RWPE2 (cell line): ENCODE measurements around the gene CHCHD10.
A peak's percentile ranks its signal among the peaks of the same experiment; 100 is the strongest.

Source experiments
- ATAC-seq: fragments of 200-7000 bp; cut with Tn5 transposase; 3 replicates; pipeline ENCODE4 v1.9.1; 2021; ENCODE audit warnings: low read depth
- DNase-seq: peaks from one replicate; pipeline ENCODE4 v3.0.0-alpha.2; 2020; ENCODE audit warnings: low spot score
- H3K27ac ChIP-seq: fragments of 450-650 bp; 2 replicates; pipeline ENCODE4 v1.5.1; 2017; ENCODE audit warnings: mild to moderate bottlenecking; ENCODE audit not compliant: poor library complexity, severe bottlenecking
- H3K27me3 ChIP-seq: fragments of 250-450 bp; sonication (Bioruptor Pico); 2 replicates; pipeline ENCODE4 v1.5.1; 2021; ENCODE audit warnings: mild to moderate bottlenecking, moderate library complexity; ENCODE audit not compliant: insufficient read depth, poor library complexity, severe bottlenecking
- H3K36me3 ChIP-seq: fragments of 250-450 bp; sonication (Bioruptor Pico); 2 replicates; pipeline ENCODE4 v1.5.1; 2020; ENCODE audit warnings: low read depth, mild to moderate bottlenecking, moderate library complexity
- H3K4me1 ChIP-seq: fragments of 250-450 bp; sonication (Bioruptor Pico); 2 replicates; pipeline ENCODE4 v1.5.1; 2021; ENCODE audit warnings: mild to moderate bottlenecking, moderate library complexity; ENCODE audit not compliant: insufficient read depth, poor library complexity, severe bottlenecking
- H3K4me3 ChIP-seq: fragments of 250-450 bp; sonication (Bioruptor Pico); 2 replicates; pipeline ENCODE4 v1.5.1; 2021; ENCODE audit warnings: mild to moderate bottlenecking, moderate library complexity; ENCODE audit not compliant: severe bottlenecking
- H3K9me3 ChIP-seq: fragments of 250-450 bp; sonication (Bioruptor Pico); 2 replicates; pipeline ENCODE4 v1.5.1; 2021; ENCODE audit warnings: mild to moderate bottlenecking, moderate library complexity; ENCODE audit not compliant: severe bottlenecking
- TF ChIP-seq, protein P1 (sequence below): fragments of 450-650 bp; IDR thresholded peaks from one replicate; pipeline ENCODE4 v1.5.1; 2017; ENCODE audit warnings: mild to moderate bottlenecking, moderate library complexity; ENCODE audit not compliant: poor library complexity, severe bottlenecking

The CHCHD10 gene

GRCh38 chr22:23767673-23768548 is at the start of gene CHCHD10:
Gene CHCHD10 (minus strand): TSS chr22:23767972. CDS start chr22:23767874, 98 bp downstream.
- H3K4me1 ChIP-seq, result no peaks in the 10 kb centered on the region
- no peaks in the 10 kb centered on the region for H3K27me3 ChIP-seq
- no peaks in the 10 kb centered on the region for H3K9me3 ChIP-seq
- DNase-seq, result no peak
- no peaks in the 10 kb centered on the region for H3K36me3 ChIP-seq
- H3K27ac ChIP-seq, result peak within 1 kb of the TSS; percentile 53
- peak; percentile 65 for ATAC-seq
- TF ChIP-seq, protein P1, sequence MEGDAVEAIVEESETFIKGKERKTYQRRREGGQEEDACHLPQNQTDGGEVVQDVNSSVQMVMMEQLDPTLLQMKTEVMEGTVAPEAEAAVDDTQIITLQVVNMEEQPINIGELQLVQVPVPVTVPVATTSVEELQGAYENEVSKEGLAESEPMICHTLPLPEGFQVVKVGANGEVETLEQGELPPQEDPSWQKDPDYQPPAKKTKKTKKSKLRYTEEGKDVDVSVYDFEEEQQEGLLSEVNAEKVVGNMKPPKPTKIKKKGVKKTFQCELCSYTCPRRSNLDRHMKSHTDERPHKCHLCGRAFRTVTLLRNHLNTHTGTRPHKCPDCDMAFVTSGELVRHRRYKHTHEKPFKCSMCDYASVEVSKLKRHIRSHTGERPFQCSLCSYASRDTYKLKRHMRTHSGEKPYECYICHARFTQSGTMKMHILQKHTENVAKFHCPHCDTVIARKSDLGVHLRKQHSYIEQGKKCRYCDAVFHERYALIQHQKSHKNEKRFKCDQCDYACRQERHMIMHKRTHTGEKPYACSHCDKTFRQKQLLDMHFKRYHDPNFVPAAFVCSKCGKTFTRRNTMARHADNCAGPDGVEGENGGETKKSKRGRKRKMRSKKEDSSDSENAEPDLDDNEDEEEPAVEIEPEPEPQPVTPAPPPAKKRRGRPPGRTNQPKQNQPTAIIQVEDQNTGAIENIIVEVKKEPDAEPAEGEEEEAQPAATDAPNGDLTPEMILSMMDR, result peak; percentile 88
- peak within 1 kb of the TSS; percentile 63 for H3K4me3 ChIP-seq

DNA sequence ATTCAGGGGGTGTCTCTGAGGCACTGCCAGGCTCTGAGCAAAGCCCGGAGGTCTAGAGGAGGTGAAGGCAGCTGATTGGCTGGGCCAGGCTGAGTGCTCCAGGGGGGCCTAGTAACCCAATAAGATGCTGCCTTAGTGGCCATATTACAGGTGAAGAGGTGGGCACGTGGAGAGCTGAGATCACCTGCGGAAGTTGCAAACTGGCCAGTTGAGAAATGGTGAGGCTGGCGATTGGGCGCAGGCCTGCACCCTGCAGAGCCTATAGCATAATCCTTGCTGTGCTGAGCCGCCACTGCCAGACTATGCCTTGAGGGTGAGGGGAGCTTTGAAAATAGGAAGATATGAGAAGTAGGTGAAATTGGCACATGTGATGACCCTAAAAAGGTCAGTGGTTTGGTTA is 49.4 kb upstream of the CHCHD10 start:
- TF ChIP-seq, protein P1, result no peak
- H3K4me1 ChIP-seq, result no peaks in the 10 kb centered on the region
- H3K36me3 ChIP-seq, result peaks cover 61% of the 10 kb centered on the region
- H3K9me3 ChIP-seq, result no peaks in the 10 kb centered on the region
- H3K27me3 ChIP-seq, result no peaks in the 10 kb centered on the region
- H3K27ac ChIP-seq, result no peak overlapping the region
- no peak overlapping the region for H3K4me3 ChIP-seq
- no peak for ATAC-seq
- no peak for DNase-seq

DNA sequence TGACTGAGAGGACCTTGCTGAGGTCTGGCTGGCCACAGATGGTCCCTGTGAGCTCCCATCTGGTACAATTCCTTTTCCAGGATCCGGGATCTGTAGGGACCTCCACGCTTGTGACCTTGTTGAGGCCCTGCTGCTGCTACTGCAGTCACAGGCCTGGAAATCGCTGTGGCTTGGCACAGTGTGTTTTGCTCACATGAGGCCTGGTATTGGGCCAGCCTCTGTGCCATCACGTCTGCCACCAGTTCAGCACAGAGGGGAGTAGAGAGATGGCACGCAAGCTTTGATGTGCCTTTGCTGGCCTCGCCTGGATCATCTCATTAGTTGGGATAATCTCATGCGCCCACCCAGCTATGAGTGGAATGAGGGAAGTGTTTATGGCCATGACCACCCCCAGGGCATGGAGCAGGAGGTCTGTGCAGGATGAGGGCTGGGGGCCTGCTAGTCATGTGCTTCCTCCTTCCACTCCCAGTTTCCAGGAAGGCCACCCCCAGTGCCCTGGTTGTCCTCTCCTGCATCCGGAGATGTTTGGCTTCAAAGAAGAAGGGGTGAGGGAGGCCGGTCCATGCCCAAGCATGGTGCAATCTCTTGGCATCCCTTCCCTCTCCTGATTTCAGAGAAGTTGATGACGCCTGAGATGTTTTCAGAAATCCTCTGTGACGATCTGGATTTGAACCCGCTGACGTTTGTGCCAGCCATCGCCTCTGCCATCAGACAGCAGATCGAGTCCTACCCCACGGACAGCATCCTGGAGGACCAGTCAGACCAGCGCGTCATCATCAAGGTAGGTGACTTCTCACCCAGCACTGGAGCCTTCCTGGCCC is 48.6 kb upstream of the CHCHD10 start:
- ATAC-seq, result no peak
- no peak for DNase-seq
- Histone ChIP-seq H3K4me1 (no peaks in the 10 kb centered on the region), H3K36me3 (peaks cover 62% of the 10 kb centered on the region), H3K27me3 (no peaks in the 10 kb centered on the region), H3K4me3 (no peak overlapping the region), H3K9me3 (no peaks in the 10 kb centered on the region), H3K27ac (no peak overlapping the region)
- TF ChIP-seq, protein P1, result no peak

DNA sequence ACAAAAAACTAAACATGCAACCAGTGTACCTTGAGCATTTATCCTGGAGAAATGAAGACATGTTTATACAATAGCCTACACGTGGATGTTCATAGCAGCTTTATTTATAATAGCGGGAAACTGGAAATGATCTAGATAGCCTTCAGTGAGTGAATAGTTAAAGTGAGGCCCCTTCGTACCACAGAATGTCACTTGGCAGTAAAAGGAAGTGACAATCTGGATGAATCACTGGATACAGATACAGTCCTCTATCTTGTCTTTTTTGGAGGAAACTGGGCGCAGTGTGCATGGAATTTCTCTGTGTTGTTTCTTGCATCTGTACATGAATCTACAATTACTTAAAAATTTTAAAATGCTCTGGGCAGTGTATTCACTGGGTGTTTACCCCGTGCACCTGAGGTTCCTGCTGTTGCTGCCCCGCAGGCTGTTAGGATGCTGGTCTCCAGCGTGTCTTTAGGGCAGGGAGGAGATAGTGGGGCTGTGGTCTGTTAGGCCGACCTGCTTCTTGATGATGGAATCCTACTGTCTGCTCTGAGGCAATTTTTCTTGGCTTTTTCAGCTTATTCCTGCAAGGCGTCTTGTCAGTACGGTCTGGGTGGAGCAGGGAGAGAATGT is 47.9 kb upstream of the CHCHD10 start:
- peaks cover 61% of the 10 kb centered on the region for H3K36me3 ChIP-seq
- DNase-seq (no peak), ATAC-seq (no peak)
- H3K9me3 ChIP-seq, result no peaks in the 10 kb centered on the region
- TF ChIP-seq, protein P1, result no peak
- no peak overlapping the region for H3K27ac ChIP-seq
- no peaks in the 10 kb centered on the region for H3K4me1 ChIP-seq
- no peak overlapping the region for H3K4me3 ChIP-seq
- no peaks in the 10 kb centered on the region for H3K27me3 ChIP-seq
